Liver (tissue), 9 donors: Measurements from ENCODE around the gene SMIM11. TPM values are rescaled to one million over a fixed set of nuclear protein-coding genes. Genes with fewer than 3 reads are reported as not detected.

Experiments used
- DNase-seq: peaks from one replicate; pipeline ENCODE4 v3.0.0-alpha.2; 2017; ENCODE audit warnings: low spot score
- H3K27ac ChIP-seq, 2 donors: one replicate each; pipeline ENCODE4 v1.7.0; 2013; ENCODE audit warnings: inconsistent platforms in 2 of 2, low read length in 2 of 2, control low read depth in 1 of 2, low read depth in 1 of 2, mild to moderate bottlenecking in 1 of 2
- H3K27me3 ChIP-seq, 4 donors: one replicate each; pipeline versions ENCODE4 v1.6.1 to v1.7.0; 2013; ENCODE audit warnings: low read length in 3 of 4, inconsistent platforms in 1 of 4, mild to moderate bottlenecking in 1 of 4, moderate library complexity in 1 of 4; ENCODE audit not compliant: control insufficient read depth in 4 of 4, insufficient read depth in 4 of 4
- H3K36me3 ChIP-seq, 4 donors: one replicate each; pipeline versions ENCODE4 v1.6.1 to v1.7.0; 2013; ENCODE audit warnings: low read length in 3 of 4, mild to moderate bottlenecking in 3 of 4, low read depth in 1 of 4, moderate library complexity in 1 of 4; ENCODE audit not compliant: control insufficient read depth in 4 of 4, insufficient read depth in 3 of 4
- H3K4me1 ChIP-seq, 4 donors: one replicate each; pipeline versions ENCODE4 v1.6.1 to v1.7.0; 2013; ENCODE audit warnings: low read length in 3 of 4, mild to moderate bottlenecking in 3 of 4, moderate library complexity in 1 of 4; ENCODE audit not compliant: control insufficient read depth in 4 of 4, insufficient read depth in 4 of 4
- H3K4me3 ChIP-seq, 3 donors: one replicate each; pipeline versions ENCODE4 v1.6.1 to v1.7.0; 2013; ENCODE audit warnings: low read length in 3 of 3, control low read depth in 1 of 3, low read depth in 1 of 3, mild to moderate bottlenecking in 1 of 3
- H3K9ac ChIP-seq, 2 donors: one replicate each; pipeline ENCODE4 v1.7.0; 2013; ENCODE audit warnings: low read length in 2 of 2, mild to moderate bottlenecking in 2 of 2, moderate library complexity in 2 of 2, control low read depth in 1 of 2, low read depth in 1 of 2
- H3K9me3 ChIP-seq, 4 donors: one replicate each; pipeline versions ENCODE4 v1.6.1 to v1.7.0; 2013; ENCODE audit warnings: low read length in 3 of 4; ENCODE audit not compliant: control insufficient read depth in 4 of 4
- EGR1 ChIP-seq, 2 donors: IDR thresholded peaks; 2 replicates each; pipeline ENCODE4 v1.6.1; 2016 to 2018; ENCODE audit warnings: antibody characterized with exemption in 2 of 2, low read depth in 2 of 2
- FOXA1 ChIP-seq: IDR thresholded peaks from 2 replicates; pipeline ENCODE4 v1.6.1; 2016; ENCODE audit warnings: antibody characterized with exemption
- FOXA2 ChIP-seq: IDR thresholded peaks from 2 replicates; pipeline ENCODE4 v1.6.1; 2016; ENCODE audit warnings: antibody characterized with exemption
- GABPA ChIP-seq, 2 donors: IDR thresholded peaks in 1 of 2; conservative IDR thresholded peaks in 1 of 2; 2 replicates each; pipeline ENCODE4 v1.6.1; 2016; ENCODE audit warnings: antibody characterized with exemption in 2 of 2, mild to moderate bottlenecking in 1 of 2, moderate library complexity in 1 of 2
- HNF4A ChIP-seq, 2 donors: conservative IDR thresholded peaks; 2 replicates each; pipeline ENCODE4 v1.6.1; 2016; ENCODE audit warnings: antibody characterized with exemption in 2 of 2, mild to moderate bottlenecking in 2 of 2
- HNF4G ChIP-seq: IDR thresholded peaks from 2 replicates; pipeline ENCODE4 v1.6.1; 2016; ENCODE audit warnings: antibody characterized with exemption
- JUND ChIP-seq, 2 donors: IDR thresholded peaks; 2 replicates each; pipeline ENCODE4 v1.6.1; 2016; ENCODE audit warnings: antibody characterized with exemption in 2 of 2
- NR2F2 ChIP-seq: IDR thresholded peaks from 2 replicates; pipeline ENCODE4 v1.6.1; 2016; ENCODE audit warnings: antibody characterized with exemption
- RAD21 ChIP-seq, 2 donors: IDR thresholded peaks; 2 replicates each; pipeline ENCODE4 v1.6.1; 2016; ENCODE audit warnings: antibody characterized with exemption in 2 of 2, mild to moderate bottlenecking in 2 of 2
- RXRA ChIP-seq, 2 donors: IDR thresholded peaks; 2 replicates each; pipeline ENCODE4 v1.6.1; 2017 to 2018; ENCODE audit warnings: antibody characterized with exemption in 2 of 2, mild to moderate bottlenecking in 1 of 2
- SP1 ChIP-seq: IDR thresholded peaks from 2 replicates; pipeline ENCODE4 v1.6.1; 2018; ENCODE audit warnings: antibody characterized with exemption, mild to moderate bottlenecking
- TAF1 ChIP-seq: conservative IDR thresholded peaks from 2 replicates; pipeline ENCODE4 v1.6.1; 2016; ENCODE audit warnings: antibody characterized with exemption, mild to moderate bottlenecking
- YY1 ChIP-seq: IDR thresholded peaks from 2 replicates; pipeline ENCODE4 v1.6.1; 2016; ENCODE audit warnings: antibody characterized with exemption, mild to moderate bottlenecking
- WGBS: extraction: QIAGEN DNeasy Blood & Tissue Kit; methylation state at CpG from one replicate; pipeline ENCODE4 v1.1.7; 2013; 5-methylcytosine and 5-hydroxymethylcytosine counted together
- polyA plus RNA-seq, 2 donors: library from polyadenylated mRNA; stranded (reverse) in 1 of 2; unstranded in 1 of 2; fragments of 200-250 nt in 1 of 2; fragments of >200 nt in 1 of 2; fragmentation: Nextera tagmentation in 1 of 2; extraction: Ambion mirVana in 1 of 2; gene quantifications; one replicate each; pipeline versions ENCODE4 v1.2.1 to v1.2.3, GENCODE V29; 2013 to 2015
- total RNA-seq, 2 donors: library from RNA; depleted of rRNA; stranded (reverse); fragments of >200 nt; gene quantifications; one replicate each; pipeline ENCODE4 v1.2.3, GENCODE V29; 2014
- TF ChIP-seq, protein P1 (sequence below): fragments of 150-350 bp; IDR thresholded peaks from 2 replicates; pipeline ENCODE4 v1.5.1; 2017; ENCODE audit warnings: improper control_type of control experiment, low read depth, low read length; ENCODE audit not compliant: missing input control
- TF ChIP-seq, protein P2 (sequence below): IDR thresholded peaks from 2 replicates; pipeline ENCODE4 v1.6.1; 2016; ENCODE audit warnings: antibody characterized with exemption
- TF ChIP-seq, protein P3 (sequence below): IDR thresholded peaks from 2 replicates; pipeline ENCODE4 v1.6.1; 2016; ENCODE audit warnings: antibody characterized with exemption
- TF ChIP-seq, protein P4 (sequence below): IDR thresholded peaks from 2 replicates; pipeline ENCODE4 v1.6.1; 2016; ENCODE audit warnings: antibody characterized with exemption, mild to moderate bottlenecking
- TF ChIP-seq, protein P5 (sequence below): IDR thresholded peaks from 2 replicates; pipeline ENCODE4 v1.6.1; 2016; ENCODE audit warnings: antibody characterized with exemption
- donor health status: healthy.
- donor health status: healthy.
- donor health status: healthy.
- donor health status: healthy.
- donor health status: healthy.

SMIM11 gene
- total and polyA plus RNA-seq, 4 donors, result 1.1 to 7.1 (median 5.6) TPM

DNA sequence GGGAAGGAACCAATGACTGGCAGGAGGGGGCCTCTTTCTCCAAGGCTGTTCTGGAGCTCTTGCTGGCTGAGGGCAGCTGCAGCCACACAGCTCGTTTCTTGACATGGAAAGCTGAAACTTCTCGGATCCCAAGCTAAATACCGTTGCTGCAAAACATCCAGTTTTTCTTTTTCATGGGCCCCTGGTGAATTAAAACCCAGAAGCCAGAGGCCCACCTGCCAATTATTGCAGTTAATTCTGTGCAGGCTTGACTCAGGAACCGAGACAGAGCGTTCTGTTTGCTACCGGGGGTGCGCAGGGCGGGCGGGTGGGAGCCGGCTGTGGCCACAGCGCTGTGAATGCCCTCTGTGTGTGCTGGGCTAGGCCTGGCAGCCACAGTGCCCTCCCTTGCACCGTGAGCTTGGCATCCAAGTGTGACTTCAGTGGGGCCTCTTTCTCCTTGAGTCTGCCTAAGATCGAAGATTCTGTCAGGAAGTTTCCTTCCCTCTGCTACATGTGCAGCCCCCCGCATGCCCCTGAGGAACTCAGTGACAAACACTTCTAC is 31.4 kb upstream of the SMIM11 start:
- DNase-seq, result no peak
- no peak for TF ChIP-seq SP1
- no peak for TF ChIP-seq YY1
- TF ChIP-seq, protein P1, sequence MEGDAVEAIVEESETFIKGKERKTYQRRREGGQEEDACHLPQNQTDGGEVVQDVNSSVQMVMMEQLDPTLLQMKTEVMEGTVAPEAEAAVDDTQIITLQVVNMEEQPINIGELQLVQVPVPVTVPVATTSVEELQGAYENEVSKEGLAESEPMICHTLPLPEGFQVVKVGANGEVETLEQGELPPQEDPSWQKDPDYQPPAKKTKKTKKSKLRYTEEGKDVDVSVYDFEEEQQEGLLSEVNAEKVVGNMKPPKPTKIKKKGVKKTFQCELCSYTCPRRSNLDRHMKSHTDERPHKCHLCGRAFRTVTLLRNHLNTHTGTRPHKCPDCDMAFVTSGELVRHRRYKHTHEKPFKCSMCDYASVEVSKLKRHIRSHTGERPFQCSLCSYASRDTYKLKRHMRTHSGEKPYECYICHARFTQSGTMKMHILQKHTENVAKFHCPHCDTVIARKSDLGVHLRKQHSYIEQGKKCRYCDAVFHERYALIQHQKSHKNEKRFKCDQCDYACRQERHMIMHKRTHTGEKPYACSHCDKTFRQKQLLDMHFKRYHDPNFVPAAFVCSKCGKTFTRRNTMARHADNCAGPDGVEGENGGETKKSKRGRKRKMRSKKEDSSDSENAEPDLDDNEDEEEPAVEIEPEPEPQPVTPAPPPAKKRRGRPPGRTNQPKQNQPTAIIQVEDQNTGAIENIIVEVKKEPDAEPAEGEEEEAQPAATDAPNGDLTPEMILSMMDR, result no peak
- TF ChIP-seq, protein P2, sequence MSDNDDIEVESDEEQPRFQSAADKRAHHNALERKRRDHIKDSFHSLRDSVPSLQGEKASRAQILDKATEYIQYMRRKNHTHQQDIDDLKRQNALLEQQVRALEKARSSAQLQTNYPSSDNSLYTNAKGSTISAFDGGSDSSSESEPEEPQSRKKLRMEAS, result no peak
- TF ChIP-seq, protein P3, sequence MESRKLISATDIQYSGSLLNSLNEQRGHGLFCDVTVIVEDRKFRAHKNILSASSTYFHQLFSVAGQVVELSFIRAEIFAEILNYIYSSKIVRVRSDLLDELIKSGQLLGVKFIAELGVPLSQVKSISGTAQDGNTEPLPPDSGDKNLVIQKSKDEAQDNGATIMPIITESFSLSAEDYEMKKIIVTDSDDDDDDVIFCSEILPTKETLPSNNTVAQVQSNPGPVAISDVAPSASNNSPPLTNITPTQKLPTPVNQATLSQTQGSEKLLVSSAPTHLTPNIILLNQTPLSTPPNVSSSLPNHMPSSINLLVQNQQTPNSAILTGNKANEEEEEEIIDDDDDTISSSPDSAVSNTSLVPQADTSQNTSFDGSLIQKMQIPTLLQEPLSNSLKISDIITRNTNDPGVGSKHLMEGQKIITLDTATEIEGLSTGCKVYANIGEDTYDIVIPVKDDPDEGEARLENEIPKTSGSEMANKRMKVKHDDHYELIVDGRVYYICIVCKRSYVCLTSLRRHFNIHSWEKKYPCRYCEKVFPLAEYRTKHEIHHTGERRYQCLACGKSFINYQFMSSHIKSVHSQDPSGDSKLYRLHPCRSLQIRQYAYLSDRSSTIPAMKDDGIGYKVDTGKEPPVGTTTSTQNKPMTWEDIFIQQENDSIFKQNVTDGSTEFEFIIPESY, result no peak
- no peak for TF ChIP-seq RXRA (IDR thresholded peaks at IDR 0.05)
- TF ChIP-seq RAD21 (IDR thresholded peaks at IDR 0.05), result no peak
- TF ChIP-seq, protein P4, sequence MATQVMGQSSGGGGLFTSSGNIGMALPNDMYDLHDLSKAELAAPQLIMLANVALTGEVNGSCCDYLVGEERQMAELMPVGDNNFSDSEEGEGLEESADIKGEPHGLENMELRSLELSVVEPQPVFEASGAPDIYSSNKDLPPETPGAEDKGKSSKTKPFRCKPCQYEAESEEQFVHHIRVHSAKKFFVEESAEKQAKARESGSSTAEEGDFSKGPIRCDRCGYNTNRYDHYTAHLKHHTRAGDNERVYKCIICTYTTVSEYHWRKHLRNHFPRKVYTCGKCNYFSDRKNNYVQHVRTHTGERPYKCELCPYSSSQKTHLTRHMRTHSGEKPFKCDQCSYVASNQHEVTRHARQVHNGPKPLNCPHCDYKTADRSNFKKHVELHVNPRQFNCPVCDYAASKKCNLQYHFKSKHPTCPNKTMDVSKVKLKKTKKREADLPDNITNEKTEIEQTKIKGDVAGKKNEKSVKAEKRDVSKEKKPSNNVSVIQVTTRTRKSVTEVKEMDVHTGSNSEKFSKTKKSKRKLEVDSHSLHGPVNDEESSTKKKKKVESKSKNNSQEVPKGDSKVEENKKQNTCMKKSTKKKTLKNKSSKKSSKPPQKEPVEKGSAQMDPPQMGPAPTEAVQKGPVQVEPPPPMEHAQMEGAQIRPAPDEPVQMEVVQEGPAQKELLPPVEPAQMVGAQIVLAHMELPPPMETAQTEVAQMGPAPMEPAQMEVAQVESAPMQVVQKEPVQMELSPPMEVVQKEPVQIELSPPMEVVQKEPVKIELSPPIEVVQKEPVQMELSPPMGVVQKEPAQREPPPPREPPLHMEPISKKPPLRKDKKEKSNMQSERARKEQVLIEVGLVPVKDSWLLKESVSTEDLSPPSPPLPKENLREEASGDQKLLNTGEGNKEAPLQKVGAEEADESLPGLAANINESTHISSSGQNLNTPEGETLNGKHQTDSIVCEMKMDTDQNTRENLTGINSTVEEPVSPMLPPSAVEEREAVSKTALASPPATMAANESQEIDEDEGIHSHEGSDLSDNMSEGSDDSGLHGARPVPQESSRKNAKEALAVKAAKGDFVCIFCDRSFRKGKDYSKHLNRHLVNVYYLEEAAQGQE, result no peak
- TF ChIP-seq EGR1 (IDR thresholded peaks at IDR 0.05; ENCODE audit: low read depth in 2 of 2), result no peak
- TF ChIP-seq, protein P5, sequence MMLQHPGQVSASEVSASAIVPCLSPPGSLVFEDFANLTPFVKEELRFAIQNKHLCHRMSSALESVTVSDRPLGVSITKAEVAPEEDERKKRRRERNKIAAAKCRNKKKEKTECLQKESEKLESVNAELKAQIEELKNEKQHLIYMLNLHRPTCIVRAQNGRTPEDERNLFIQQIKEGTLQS, result no peak
- TF ChIP-seq NR2F2, result no peak
- no peak for TF ChIP-seq FOXA1
- no peak for TF ChIP-seq FOXA2
- no peak for TF ChIP-seq TAF1
- TF ChIP-seq GABPA (IDR thresholded peaks at IDR 0.05 in 1 of 2, conservative IDR thresholded peaks at IDR 0.05 in 1 of 2), result no peak
- no peak for TF ChIP-seq JUND (IDR thresholded peaks at IDR 0.05)
- no peak for TF ChIP-seq HNF4G
- no peak for TF ChIP-seq HNF4A (conservative IDR thresholded peaks at IDR 0.05)
- no peaks in the 10 kb centered on the region for H3K9me3 ChIP-seq
- H3K4me1 ChIP-seq, result no peaks in the 10 kb centered on the region
- WGBS, result 89% methylated on average over 14 of the region's 14 CpGs
- no peak overlapping the region for H3K27ac ChIP-seq
- no peak overlapping the region for H3K4me3 ChIP-seq
- no peak overlapping the region for H3K9ac ChIP-seq
- no peaks in the 10 kb centered on the region for H3K27me3 ChIP-seq
- no peaks in the 10 kb centered on the region for H3K36me3 ChIP-seq
